Thyroid gland (tissue), 4 donors: ENCODE results near the gene RASL11B.

ENCODE experiments used
- CTCF ChIP-seq, 6 experiments: fragments of 200-600 bp in 3 of 6; fragments of 450-650 bp in 3 of 6; sonication (generic) in 3 of 6; IDR thresholded peaks; one replicate each; pipeline ENCODE4 v1.5.1; 2016 to 2019; ENCODE audit warnings: antibody characterized with exemption in 6 of 6, mild to moderate bottlenecking in 2 of 6, inconsistent platforms in 1 of 6, moderate library complexity in 1 of 6
- POLR2A ChIP-seq, 2 donors: fragments of 450-650 bp; IDR thresholded peaks; one replicate each; pipeline ENCODE4 v1.6.1; 2017; ENCODE audit warnings: antibody characterized with exemption in 2 of 2, mild to moderate bottlenecking in 2 of 2, moderate library complexity in 1 of 2

DNA sequence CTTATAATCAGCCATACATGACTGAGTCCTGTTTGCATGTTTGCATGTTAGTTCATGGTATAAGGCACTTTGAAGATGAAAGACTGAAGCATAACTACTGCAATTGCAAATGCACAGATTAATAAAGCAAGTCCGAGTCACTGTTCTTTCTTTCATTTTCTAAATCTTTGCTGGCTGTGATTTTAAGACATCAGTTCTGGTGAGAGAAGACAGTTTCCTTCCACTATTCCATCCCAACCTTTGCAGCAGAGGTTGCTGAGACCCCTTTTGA is 28.3 kb downstream of the RASL11B start:
- no peak for TF ChIP-seq POLR2A (IDR thresholded peaks at IDR 0.05)
- no peak for TF ChIP-seq CTCF (IDR thresholded peaks at IDR 0.05)
